GM12801 (cell line): Measurements from ENCODE around the gene BOK.

ENCODE experiments used
- CTCF ChIP-seq: IDR thresholded peaks from one replicate; pipeline ENCODE4 v1.5.1; 2011; ENCODE audit warnings: control low read depth; ENCODE audit not compliant: insufficient read length; ENCODE audit errors: extremely low read depth

BOK gene

GRCh38 chr2:241567776-241568175 lies 9.2 kb downstream of the BOK start:
- TF ChIP-seq CTCF, result no peak

GRCh38 chr2:241568726-241569125 lies 10.2 kb downstream of the BOK start:
- no peak for TF ChIP-seq CTCF

GRCh38 chr2:241569831-241570281 lies 11.3 kb downstream of the BOK start:
- no peak for TF ChIP-seq CTCF

GRCh38 chr2:241570961-241571581 lies 12.5 kb downstream of the BOK start:
- TF ChIP-seq CTCF, result no peak

- TF ChIP-seq CTCF, result no peak
Measured at GRCh38 chr2:241571821-241572620, 13.5 kb downstream of the BOK start.

- TF ChIP-seq CTCF, result no peak
Measured at GRCh38 chr2:241573741-241574140, 15.2 kb downstream of the BOK start.

- TF ChIP-seq CTCF, result no peak
Measured at GRCh38 chr2:241574911-241575623, 16.5 kb downstream of the BOK start.
